Activated B cell treated with CpG ODN at 0.5 μM for 24 hours (primary cell): ENCODE measurements around the gene KCNN1. TPM values are rescaled to one million over a fixed set of nuclear protein-coding genes. Genes with fewer than 3 reads are reported as not detected.

Experiments used
- ATAC-seq: fragments of 200-7000 bp; cut with Tn5 transposase; one replicate; pipeline ENCODE4 v1.10.0; 2021; ENCODE audit warnings: low read depth, mild to moderate bottlenecking, moderate library complexity
- CTCF ChIA-PET: fragments of 350-600 bp; sonication (Branson Sonifier 250); formaldehyde crosslinking; loops from one replicate; lab custom pipeline; 2021; ENCODE audit warnings: antibody characterized with exemption; lab: Charles Lee
- POLR2A ChIA-PET: fragments of 350-600 bp; sonication (Branson Sonifier 250); formaldehyde crosslinking; loops from one replicate; lab custom pipeline; 2021; ENCODE audit warnings: antibody characterized with exemption; lab: Charles Lee
- DNase-seq: peaks from one replicate; pipeline ENCODE4 v3.0.0; 2022
- H3K27ac Mint-ChIP-seq: one replicate; pipeline ENCODE4 v1.8.0; 2020; ENCODE audit warnings: mixed read lengths
- H3K27me3 Mint-ChIP-seq: one replicate; pipeline ENCODE4 v1.8.0; 2021; ENCODE audit warnings: mixed read lengths
- H3K36me3 Mint-ChIP-seq: one replicate; pipeline ENCODE4 v1.8.0; 2021; ENCODE audit warnings: low read depth, mixed read lengths
- H3K4me1 Mint-ChIP-seq: one replicate; pipeline ENCODE4 v1.8.0; 2021; ENCODE audit warnings: mixed read lengths
- H3K4me3 Mint-ChIP-seq: one replicate; pipeline ENCODE4 v1.8.0; 2020; ENCODE audit warnings: mild to moderate bottlenecking, mixed read lengths
- H3K9me3 Mint-ChIP-seq: one replicate; pipeline ENCODE4 v1.8.0; 2020; ENCODE audit warnings: mixed read lengths
- intact Hi-C: fragments of 100-400 bp; cut with micrococcal nuclease; formaldehyde crosslinking; loops from one replicate; pipeline ENCODE4 v1.15.1; 2024
- total RNA-seq: library from RNA; stranded (reverse); gene quantifications from 2 replicates; pipeline ENCODE4 v1.2.3, GENCODE V29; 2022
- TF ChIP-seq, protein P1 (sequence below): fragments of 200-600 bp; IDR thresholded peaks from one replicate; pipeline ENCODE4 v1.8.0; 2022; ENCODE audit warnings: antibody characterized with exemption, mild to moderate bottlenecking

The KCNN1 gene
- total RNA-seq, 1 donor from 2014 or later, result not detected

DNA sequence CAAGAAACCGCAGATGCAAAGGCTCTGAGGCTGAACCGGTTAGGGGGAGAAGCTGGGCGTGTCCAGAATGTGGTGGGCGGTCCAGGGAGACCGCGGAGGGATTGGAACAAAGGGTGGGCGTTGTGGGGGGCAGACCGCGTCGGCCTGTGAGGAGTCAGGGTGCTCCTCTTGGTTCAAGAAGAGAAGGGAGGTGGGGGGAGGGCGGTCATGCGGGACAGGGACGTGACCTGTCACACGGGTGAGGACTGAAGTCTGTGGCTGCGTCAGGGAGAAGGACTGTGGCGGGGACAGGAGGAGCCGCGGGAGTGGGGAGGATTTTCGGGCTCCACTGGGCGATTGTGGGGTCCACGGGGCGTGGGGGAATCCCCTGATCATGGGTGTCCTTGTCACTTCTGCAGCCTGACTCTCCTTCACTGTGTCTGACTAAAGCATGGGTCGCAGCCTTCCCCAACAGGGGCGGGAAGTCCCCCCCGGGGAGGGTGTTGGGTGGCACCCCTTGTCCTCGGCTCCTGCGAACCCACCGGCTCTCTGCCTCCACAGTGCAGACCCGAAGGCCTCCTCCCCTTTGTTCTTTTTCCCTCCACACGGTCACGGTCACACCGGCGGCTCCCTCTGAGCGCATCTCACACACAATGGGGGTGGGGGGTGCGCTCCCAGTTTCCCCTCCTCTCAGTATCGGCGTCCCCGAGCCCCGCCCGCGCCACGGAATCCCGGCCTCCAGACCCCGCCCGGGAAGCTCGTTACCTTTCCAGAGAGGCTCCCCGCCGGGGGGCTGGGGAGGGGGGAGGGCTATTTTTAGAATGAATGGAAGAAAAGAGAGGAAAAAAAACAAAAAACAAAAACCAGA is 16.4 kb upstream of the KCNN1 start:
- H3K4me1 Mint-ChIP-seq, result peaks cover 60% of the 10 kb centered on the region
- TF ChIP-seq, protein P1, sequence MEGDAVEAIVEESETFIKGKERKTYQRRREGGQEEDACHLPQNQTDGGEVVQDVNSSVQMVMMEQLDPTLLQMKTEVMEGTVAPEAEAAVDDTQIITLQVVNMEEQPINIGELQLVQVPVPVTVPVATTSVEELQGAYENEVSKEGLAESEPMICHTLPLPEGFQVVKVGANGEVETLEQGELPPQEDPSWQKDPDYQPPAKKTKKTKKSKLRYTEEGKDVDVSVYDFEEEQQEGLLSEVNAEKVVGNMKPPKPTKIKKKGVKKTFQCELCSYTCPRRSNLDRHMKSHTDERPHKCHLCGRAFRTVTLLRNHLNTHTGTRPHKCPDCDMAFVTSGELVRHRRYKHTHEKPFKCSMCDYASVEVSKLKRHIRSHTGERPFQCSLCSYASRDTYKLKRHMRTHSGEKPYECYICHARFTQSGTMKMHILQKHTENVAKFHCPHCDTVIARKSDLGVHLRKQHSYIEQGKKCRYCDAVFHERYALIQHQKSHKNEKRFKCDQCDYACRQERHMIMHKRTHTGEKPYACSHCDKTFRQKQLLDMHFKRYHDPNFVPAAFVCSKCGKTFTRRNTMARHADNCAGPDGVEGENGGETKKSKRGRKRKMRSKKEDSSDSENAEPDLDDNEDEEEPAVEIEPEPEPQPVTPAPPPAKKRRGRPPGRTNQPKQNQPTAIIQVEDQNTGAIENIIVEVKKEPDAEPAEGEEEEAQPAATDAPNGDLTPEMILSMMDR, result no peak
- DNase-seq, result peak; percentile 40
- ChIA-PET CTCF (interaction anchor here (1.3 to 5.3 kb wide), 3 partner anchors 12 to 46 kb away, joined by 4 to 17 read pairs (median 10); partner anchors contain the start of gene CCDC124), POLR2A (interaction anchor here (0.6 to 1.6 kb wide), 8 partner anchors 15 to 882 kb away, joined by 3 to 8 read pairs (median 4); partner anchors contain the start of genes CCDC124 and RPL18A)
- peaks cover 25% of the 10 kb centered on the region for H3K27me3 Mint-ChIP-seq
- H3K4me3 Mint-ChIP-seq, result peak overlapping the region; percentile 74
- intact Hi-C loops, result no loop called here
- H3K9me3 Mint-ChIP-seq, result no peaks in the 10 kb centered on the region
- H3K27ac Mint-ChIP-seq, result peak overlapping the region; percentile 18
- H3K36me3 Mint-ChIP-seq, result no peaks in the 10 kb centered on the region
- peak; percentile 3 for ATAC-seq

DNA sequence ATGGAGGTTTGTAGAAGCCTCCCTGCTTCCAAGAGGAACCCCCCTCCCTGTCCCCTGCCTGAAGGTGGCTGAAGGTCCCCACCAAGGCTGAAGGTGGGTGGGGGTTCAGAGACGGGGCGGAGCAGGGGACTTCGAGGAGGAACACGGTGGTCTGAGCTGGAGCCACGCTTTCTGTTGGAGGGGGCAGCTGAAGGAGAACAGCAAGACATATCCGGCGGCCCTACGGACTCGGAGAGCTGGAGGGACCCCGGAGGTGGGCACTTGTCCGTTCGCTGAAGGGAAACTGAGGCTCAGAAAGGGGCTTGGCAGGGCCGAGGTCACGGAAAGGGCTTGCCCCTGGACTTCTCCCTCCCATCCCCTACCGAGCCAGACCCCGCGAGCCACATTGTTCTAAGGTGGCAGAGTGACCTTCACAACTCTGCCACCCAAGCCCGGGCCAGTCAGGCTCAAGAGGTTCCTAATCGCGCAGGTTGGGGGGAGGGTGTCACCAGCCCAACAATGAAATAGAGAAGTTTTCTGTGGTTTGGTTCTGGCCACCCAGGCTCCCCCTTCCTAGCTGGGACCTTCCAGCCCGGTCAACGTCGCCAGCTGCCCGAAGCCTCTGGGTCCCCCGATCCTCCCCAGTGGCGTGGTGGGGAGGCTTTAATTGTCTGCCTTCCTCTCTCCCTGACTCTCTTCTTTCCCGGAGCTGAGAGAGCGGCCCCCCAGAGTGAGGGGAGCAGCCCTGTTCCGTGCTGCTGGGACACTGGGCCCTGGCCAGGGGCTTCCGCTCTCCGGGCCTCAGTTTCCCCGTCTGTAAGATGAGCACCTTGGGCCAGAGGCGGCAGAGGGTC is 15.5 kb upstream of the KCNN1 start:
- POLR2A ChIA-PET, result interaction anchor here (0.5 to 1.6 kb wide), 4 partner anchors 28 to 881 kb away, joined by 3 to 8 read pairs (median 4); partner anchors contain the start of gene RPL18A
- no peaks in the 10 kb centered on the region for H3K9me3 Mint-ChIP-seq
- peaks cover 52% of the 10 kb centered on the region for H3K4me1 Mint-ChIP-seq
- ATAC-seq, result no peak
- peak overlapping the region; percentile 63 for H3K4me3 Mint-ChIP-seq
- no peak overlapping the region for H3K27ac Mint-ChIP-seq
- no peaks in the 10 kb centered on the region for H3K36me3 Mint-ChIP-seq
- TF ChIP-seq, protein P1, result no peak
- DNase-seq, result no peak
- CTCF ChIA-PET, result interaction anchor here (1.7 to 5.3 kb wide), 2 partner anchors 13 to 45 kb away, joined by 10 to 17 read pairs; no protein-coding TSS in a partner anchor
- H3K27me3 Mint-ChIP-seq, result peaks cover 25% of the 10 kb centered on the region
- intact Hi-C loops, result no loop called here

DNA sequence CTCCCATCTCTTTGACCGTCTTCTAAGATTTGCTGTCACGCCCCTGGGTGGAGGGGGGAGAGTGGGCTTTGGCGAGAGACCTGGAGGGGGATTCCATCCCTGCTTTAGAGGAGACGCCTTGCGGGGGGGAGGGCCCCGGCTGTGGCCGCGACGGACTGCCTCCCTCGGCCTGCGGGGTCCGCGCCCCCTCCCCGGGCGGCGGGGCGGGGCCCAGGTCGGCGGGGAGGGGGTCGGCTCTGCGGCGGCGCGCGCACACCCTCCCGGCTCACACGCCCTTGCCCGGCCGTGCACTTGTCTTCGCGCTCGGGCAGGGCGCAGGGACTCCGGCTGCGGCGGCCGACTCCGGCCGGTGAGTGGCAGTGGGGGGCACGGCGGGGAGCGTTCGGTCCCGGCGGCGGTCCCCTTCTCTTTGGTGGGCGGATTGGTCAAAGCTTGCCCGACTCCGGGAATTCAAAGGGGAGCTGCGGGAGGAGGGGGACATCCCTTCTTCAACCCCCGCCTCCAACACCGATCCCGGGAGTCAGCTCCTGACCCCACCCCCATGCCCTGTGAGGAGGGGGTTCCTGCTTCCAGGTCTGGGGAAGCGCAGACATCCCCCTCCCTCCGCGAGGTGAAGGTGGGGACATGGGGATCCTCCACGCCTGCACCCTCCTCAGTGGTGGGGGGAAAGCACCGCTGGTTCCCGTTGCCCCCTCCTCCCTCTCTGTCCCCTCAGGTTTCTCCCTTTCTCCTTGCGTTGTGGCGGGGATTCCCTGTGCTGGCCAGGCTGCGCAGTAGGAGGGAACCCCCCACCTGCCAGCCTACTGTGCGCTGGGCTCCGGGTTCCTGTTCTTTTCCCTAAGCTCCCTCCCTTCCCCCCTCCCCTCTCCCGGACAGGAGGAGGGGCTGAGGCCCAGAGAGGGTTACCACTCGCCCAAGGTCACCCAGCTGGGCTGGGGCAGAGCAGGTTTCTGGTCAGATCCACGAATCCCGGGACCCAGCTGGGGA is 14.6 kb upstream of the KCNN1 start:
- Mint-ChIP-seq H3K9me3 (no peaks in the 10 kb centered on the region), H3K4me1 (peaks cover 42% of the 10 kb centered on the region), H3K27me3 (peaks cover 30% of the 10 kb centered on the region), H3K36me3 (no peaks in the 10 kb centered on the region), H3K4me3 (peak overlapping the region; percentile 63), H3K27ac (no peak overlapping the region)
- ChIA-PET POLR2A (interaction anchor here (0.5 to 1.2 kb wide), 2 partner anchors 27 to 93 kb away, joined by 3 to 4 read pairs; partner anchors contain the start of gene RPL18A), CTCF (interaction anchor here (1.7 to 5.3 kb wide), 2 partner anchors 14 to 45 kb away, joined by 10 to 17 read pairs; no protein-coding TSS in a partner anchor)
- intact Hi-C loops, result no loop called here
- DNase-seq (no peak), ATAC-seq (no peak)
- TF ChIP-seq, protein P1, result no peak

- TF ChIP-seq, protein P1, result no peak
- H3K36me3 Mint-ChIP-seq, result no peaks in the 10 kb centered on the region
- H3K9me3 Mint-ChIP-seq, result no peaks in the 10 kb centered on the region
- ChIA-PET POLR2A (interaction anchor here (1.2 kb wide), 1 partner anchor 94 kb away, joined by 3 read pairs; the partner anchor contains the start of gene RPL18A), CTCF (no interaction called here)
- H3K27ac Mint-ChIP-seq, result no peak overlapping the region
- no peak for ATAC-seq
- intact Hi-C loops, result no loop called here
- H3K4me3 Mint-ChIP-seq, result no peak overlapping the region
- DNase-seq, result no peak
- H3K4me1 Mint-ChIP-seq, result peaks cover 40% of the 10 kb centered on the region
- peaks cover 37% of the 10 kb centered on the region for H3K27me3 Mint-ChIP-seq
Observed at GRCh38 chr19:17953316-17953801, 13.5 kb upstream of the KCNN1 start.
